Esophagus squamous epithelium (tissue), 4 donors: ENCODE results near the gene LRRC3C.

Source experiments
- POLR2A ChIP-seq, 4 donors: fragments of 450-650 bp; IDR thresholded peaks; one replicate each; pipeline ENCODE4 v1.6.1; 2017; ENCODE audit warnings: antibody characterized with exemption in 4 of 4, mild to moderate bottlenecking in 4 of 4, moderate library complexity in 3 of 4
- TF ChIP-seq, protein P1 (sequence below), 6 experiments: fragments of 450-650 bp in 4 of 6; fragments of 200-600 bp in 2 of 6; sonication (generic) in 2 of 6; IDR thresholded peaks; one replicate each; pipeline ENCODE4 v1.5.1; 2016 to 2019; ENCODE audit warnings: antibody characterized with exemption in 6 of 6, mild to moderate bottlenecking in 4 of 6, moderate library complexity in 4 of 6

DNA sequence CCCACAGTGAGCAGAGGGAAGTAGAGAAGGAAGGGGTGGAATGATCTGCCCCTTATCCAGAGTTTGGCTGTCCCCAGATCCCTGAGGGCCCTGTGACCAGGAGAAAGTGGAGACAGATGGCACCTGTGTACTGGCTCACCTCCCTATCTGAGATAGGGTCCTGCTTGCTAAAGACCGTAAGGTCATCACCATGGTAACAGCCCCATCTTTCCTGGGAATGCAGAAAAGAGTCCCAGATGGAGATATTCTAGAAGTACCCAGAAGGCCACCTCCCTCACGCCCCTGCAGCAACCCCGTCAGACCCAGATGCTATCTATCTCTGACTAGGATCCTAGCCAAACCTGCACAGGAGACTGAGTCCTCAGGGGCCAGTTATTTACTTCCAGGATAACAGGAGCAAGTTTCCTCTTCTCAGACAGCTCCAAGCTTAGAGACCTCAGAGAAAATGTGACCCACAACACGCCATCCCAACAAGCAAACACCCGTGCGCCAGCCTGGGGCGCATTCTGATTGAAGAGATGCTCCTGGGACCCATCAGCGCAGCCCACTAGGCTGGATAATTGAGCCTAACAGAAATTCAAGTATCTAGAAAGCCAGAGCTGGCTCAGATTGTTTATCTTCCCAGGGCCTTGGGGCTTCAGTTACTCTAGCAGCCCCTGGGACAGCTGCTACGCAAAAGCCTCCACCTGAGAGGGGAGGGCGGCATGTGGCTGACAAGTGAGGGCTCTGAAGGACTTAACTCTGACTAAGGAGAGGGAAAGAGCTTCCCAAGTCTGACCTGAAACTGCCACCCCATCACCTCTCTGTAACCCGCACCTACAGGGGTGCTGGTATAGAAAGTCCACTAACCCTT, 2.0 kb upstream of the LRRC3C start:
- TF ChIP-seq, protein P1, sequence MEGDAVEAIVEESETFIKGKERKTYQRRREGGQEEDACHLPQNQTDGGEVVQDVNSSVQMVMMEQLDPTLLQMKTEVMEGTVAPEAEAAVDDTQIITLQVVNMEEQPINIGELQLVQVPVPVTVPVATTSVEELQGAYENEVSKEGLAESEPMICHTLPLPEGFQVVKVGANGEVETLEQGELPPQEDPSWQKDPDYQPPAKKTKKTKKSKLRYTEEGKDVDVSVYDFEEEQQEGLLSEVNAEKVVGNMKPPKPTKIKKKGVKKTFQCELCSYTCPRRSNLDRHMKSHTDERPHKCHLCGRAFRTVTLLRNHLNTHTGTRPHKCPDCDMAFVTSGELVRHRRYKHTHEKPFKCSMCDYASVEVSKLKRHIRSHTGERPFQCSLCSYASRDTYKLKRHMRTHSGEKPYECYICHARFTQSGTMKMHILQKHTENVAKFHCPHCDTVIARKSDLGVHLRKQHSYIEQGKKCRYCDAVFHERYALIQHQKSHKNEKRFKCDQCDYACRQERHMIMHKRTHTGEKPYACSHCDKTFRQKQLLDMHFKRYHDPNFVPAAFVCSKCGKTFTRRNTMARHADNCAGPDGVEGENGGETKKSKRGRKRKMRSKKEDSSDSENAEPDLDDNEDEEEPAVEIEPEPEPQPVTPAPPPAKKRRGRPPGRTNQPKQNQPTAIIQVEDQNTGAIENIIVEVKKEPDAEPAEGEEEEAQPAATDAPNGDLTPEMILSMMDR (IDR thresholded peaks at IDR 0.05), result no peak
- TF ChIP-seq POLR2A (IDR thresholded peaks at IDR 0.05), result no peak
